GM21526 (cell line): ENCODE measurements around the gene PLAC8L1.
"Not testable (repeated sequence)": the region's sequence is repeated elsewhere in the genome, so short reads cannot be mapped to it uniquely, and the experiment has no call there.

Experiments
- ATAC-seq: cut with Tn5 transposase; IDR thresholded peaks from one replicate; pipeline ENCODE4 v1.9.1; 2021; ENCODE audit warnings: moderate library complexity; ENCODE audit not compliant: unreplicated experiment, low FRiP score

Gene PLAC8L1

DNA sequence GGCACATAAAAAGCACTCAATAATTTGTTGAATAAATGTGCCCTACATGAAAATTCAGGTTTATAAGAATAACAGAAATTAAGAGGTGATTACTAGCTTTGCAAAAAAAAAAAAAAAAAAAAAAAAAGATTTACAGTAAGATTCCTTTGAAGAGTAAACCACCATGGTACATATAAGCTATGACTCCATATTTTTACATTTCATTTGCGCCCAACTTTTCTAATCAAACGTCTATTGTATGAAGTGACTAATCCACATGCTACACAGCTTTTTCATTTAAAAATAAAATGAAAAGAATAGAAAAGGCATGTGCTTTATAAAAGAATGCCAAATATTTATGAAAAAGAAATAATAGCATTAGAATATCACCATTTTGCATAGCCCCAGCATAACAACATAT is at the start of gene PLAC8L1:
Gene PLAC8L1 (minus strand): TSS at position 101 of the 400 bp plus-strand sequence. CDS start 1,266 bp downstream, outside the sequence.
- ATAC-seq, result no peak

DNA sequence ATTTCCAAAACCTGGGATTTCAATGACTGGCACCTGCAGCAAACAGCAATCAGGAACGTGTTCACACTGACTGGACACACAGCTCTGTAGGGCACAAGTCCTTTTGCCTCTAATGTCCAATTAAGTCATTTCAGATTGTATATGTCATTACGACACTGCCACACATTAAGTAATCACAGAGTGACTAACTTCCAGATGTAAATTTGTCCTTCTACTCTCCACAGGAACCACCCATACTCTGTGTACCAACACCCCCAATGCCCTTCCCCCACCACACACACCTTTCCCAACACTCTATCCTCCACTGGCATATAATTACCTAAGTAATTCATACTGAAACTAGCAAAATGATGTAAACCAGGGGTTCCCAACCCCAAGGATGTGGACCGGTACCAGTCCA is 46.6 kb upstream of the PLAC8L1 start:
- ATAC-seq, result no peak

- ATAC-seq, result no peak
Observed at GRCh38 chr5:146137967-146138403, 32.6 kb upstream of the PLAC8L1 start.

GRCh38 chr5:146130440-146131045 is 25.2 kb upstream of the PLAC8L1 start:
- no peak for ATAC-seq

GRCh38 chr5:146126068-146126467 is 20.7 kb upstream of the PLAC8L1 start:
- ATAC-seq, result no peak

DNA sequence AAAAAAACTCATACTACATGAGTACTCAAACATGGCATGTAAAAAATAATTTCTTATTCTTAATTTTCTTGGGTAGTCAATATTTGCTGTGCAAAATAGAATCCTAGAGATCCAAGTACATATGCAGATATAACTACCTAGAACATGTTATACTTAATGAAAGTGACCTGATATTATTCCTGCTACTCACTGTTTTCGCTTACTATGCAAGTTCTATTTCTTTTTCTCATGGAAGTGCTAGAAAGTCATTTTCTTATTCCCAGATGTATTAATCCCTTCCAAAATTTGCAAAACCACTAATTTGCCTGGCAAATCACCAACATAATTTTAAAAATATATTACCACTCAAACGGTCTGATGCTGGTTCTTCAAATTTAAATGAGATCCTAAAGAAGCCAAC is 19.2 kb upstream of the PLAC8L1 start:
- ATAC-seq, result no peak

DNA sequence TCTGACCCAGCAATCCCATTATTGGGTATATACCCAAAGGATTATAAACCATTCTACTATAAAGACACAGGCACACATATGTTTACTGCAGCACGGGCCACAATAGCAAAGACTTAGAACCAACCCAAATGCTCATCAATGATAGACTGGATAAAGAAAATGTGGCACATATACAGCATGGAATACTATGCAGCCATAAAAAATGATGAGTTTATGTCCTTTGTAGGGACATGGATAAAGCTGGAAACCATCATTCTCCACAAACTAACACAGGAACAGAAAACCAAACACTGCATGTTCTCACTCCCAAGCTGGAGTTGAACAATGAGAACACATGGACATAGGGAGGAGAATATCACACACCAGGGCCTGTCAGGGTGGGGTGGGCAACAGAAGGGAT is 16.1 kb upstream of the PLAC8L1 start:
- ATAC-seq, result not testable (repeated sequence)

GRCh38 chr5:146118322-146118721 is 12.9 kb upstream of the PLAC8L1 start:
- no peak for ATAC-seq

DNA sequence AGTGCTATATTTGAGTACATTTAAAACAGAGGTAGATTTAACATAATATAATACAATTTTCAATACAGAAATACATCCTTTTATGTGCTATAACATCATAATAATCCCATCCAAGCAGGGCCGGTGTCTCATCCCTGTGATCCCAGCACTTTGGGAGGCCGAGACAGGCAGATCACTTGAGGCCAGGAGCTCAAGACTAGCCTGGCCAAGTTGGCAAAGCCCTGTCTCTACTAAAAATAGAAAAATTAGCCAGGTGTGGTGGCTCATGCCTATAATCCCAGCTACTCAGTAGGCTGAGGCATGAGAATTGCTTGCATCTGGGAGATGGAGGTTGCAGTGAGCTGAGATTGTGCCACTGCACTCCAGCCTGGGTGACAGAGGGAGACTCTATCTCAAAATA is 11.8 kb upstream of the PLAC8L1 start:
- ATAC-seq, result not testable (repeated sequence)

DNA sequence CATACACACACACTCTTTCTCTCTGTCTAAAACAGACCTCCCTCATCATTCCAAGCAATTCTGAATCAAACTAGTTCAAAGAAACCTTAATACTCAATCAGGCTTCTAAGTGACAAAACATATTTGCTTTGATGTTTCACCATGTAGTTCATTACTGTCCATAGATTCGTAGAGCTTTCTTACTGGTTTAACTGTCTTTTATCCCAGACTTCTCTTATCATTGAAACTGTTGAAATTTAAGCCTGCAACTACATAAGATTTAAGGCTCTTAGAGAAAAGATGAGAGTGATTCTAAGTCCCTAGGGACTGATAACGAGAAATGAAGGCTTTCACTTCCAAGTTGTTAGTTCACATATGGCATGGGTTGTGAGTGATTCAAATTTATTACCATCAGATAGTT is 11.0 kb upstream of the PLAC8L1 start:
- ATAC-seq, result no peak

DNA sequence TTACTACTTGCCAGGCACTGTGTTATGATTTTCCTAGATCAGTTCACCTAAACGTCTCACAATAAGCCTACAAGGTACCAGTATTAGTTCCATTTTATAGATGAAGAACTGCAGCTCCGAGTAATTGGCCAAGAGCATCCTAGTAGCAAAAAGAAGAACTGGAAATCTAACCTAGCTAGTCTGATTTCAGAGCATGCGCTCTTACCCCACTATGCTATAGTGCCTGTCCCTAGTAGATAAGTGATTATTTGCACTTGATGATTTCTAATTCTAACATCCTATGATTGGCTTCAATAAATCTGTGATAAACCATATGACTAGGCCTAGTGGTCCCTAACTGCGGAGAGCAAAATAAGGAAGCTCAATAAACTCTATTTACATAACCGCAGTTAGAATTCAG is 7.1 kb upstream of the PLAC8L1 start:
- ATAC-seq, result no peak

DNA sequence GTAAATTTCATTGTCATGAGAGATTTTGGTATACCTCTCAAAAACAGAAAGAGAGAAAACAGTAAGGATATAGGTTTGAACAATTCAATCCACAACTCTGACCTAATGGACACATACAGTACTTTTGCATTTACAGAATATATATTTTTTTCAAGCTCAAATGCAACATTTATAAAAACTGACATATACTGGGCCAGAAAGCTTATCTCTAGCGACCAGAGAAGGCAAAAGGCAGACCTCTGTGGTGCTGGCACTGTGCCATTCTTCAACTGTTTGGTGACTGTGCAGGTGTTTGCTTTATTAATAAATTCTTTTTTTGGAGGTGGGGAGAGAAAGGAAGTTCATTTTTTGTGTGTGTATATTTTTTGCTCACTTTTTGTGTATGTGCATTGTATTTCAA is 6.0 kb upstream of the PLAC8L1 start:
- ATAC-seq, result no peak

DNA sequence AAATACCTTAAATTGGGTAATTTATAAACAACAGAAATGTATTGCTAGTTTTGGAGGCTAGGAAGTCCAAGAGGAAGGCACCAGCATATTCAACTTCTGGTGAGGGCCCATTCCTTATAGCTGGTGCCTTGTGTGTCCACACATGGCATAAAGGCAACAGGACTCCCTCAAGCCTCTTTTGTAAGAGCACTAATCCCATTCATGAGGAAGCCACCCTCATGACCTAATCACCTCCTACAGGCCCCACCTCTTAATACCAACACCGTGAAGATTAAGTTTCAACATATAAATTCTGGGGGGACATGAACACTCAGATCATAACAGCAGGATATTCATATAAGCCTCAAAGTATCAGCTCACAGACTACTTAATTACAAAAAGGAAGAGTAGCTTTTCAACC is 4.0 kb upstream of the PLAC8L1 start:
- no peak for ATAC-seq

DNA sequence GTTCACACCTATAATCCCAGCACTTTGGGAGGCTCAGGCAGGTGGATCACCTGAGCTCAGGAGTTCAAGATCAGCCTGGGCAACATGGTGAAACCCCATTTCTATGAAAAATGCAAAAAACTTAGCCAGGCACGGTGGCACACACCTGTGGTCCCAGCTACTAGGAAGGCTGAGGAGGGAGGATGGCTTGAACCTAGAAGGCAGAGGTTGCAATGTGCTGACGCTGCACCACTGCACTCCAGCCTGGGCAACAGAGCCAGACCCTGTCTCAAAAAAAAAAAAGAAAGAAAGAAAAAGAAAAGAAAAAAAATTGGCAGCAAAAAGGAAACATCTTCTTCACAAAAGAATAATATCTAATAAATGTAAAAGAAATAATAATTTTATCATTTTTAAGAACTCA is 3.5 kb upstream of the PLAC8L1 start:
- not testable (repeated sequence) for ATAC-seq

DNA sequence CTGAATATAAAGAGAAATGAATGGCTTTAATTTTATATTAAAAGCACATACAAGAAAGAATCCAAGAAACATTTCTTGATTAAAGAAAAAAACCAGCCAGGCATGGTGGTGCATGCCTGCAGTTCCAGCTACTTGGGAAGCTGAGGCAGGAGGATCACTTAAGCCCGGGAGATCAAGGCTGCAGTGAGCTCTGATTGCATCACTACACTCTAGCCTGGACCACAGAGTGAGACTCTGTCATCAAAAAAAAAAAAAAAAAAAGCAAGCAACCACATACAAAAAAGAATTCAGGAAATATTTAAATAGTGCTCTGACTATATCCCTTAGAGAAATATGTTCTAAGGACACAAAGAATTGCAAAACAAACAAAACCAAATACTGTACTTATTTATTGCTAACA is 2.5 kb upstream of the PLAC8L1 start:
- no peak for ATAC-seq

DNA sequence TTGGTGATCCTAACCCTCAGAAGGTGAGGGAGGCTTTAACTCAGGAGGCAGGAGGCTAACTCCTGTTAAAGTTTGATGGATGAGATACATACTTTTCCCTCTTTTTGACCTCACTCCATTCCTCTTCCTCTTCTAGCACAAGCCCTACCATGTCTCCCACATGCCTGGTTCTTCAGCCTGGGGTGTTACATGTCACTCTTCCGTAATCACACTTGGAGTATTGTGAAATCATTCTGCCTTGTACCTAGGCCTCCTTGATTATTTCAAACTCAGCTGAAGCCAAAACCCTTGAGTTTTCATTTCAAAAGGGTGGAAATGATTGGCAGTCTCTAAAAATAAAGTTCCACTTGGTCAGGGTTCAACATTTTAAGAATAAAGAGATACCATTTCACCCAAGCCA is 1.8 kb downstream of the PLAC8L1 start:
- no peak for ATAC-seq

DNA sequence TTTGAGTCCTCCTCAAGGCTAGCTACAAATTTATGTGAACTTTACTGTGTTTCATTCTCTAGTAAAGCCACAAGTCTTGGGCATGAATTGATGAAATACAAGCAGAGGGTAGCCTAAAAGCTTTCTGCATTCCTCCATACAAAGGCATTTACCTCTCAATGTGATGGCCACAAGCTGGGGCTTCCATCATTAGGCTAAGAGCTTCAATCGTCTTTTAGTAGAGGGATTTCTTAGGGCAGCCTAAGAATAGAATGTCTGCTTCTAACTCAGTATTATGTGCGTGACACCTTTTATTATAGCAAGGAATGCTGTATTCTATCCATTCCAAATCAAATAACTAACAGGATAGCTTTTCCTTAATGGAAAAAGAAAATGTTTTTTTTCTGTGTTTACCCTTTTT is 3.7 kb downstream of the PLAC8L1 start:
- ATAC-seq, result no peak

GRCh38 chr5:146098047-146098446 is 7.3 kb downstream of the PLAC8L1 start:
- no peak for ATAC-seq

- ATAC-seq, result no peak
Observed at GRCh38 chr5:146091881-146092280, 13.5 kb downstream of the PLAC8L1 start.

DNA sequence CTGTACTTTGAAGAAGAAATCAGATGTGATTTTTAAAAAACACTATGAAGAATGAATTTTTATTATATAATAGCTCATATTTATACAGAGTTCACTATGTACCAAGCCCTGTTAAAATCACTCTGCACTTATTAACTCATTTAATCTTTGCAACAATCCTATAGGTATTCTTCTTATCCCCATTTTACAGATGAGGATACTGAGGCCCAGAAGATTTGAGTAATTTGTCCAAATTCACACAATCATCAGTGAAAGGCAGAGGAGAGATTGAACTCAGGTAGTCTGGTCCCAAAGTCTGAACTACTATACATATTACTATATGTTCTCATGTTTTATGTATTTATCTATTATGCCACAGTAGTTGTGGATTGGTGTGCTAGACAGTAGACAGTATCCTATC is 16.1 kb downstream of the PLAC8L1 start:
- ATAC-seq, result no peak

DNA sequence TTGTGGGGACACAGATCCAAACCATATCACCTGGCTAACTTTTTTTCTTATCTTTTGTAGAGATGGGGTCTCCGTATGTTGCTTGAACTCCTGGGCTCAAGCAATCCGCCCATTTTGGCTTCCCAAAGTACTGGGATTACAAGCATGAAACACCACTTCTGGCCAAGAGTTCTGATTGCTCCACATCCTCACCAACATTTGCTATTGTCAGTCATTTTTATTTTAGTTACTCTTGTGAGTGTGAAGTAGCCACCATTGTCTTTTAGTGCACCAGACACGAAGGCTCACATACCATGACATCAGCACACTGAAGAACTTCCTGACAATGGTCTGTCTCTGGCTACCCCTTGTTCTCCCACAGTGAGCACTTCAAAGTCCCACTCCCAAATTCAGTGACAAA is 17.3 kb downstream of the PLAC8L1 start:
- no peak for ATAC-seq

- no peak for ATAC-seq
Observed at GRCh38 chr5:146084376-146084775, 21.0 kb downstream of the PLAC8L1 start.

GRCh38 chr5:146082798-146083197 is 22.6 kb downstream of the PLAC8L1 start:
- peak; percentile 96 for ATAC-seq
